Activated T-cell treated with anti-CD3 and anti-CD28 coated beads, Interleukin-2, amount 50 U/mL, for 1 hour (primary cell): ENCODE measurements around the gene ITPA.

Source experiments
- DNase-seq: peaks from one replicate; pipeline ENCODE4 v3.0.0-alpha.2; 2020

Gene ITPA

GRCh38 chr20:3248167-3248992 is 39.1 kb downstream of the ITPA start:
- no peak for DNase-seq

- no peak for DNase-seq
Measured at GRCh38 chr20:3248993-3249347, 39.7 kb downstream of the ITPA start.

- no peak for DNase-seq
Measured at GRCh38 chr20:3250091-3250504, 40.8 kb downstream of the ITPA start.

GRCh38 chr20:3251806-3252205 is 42.5 kb downstream of the ITPA start:
- no peak for DNase-seq

- no peak for DNase-seq
Measured at GRCh38 chr20:3255728-3256127, 46.4 kb downstream of the ITPA start.

- no peak for DNase-seq
Measured at GRCh38 chr20:3258429-3258828, 49.1 kb downstream of the ITPA start.

- no peak for DNase-seq
Measured at GRCh38 chr20:3262566-3262965, 53.3 kb downstream of the ITPA start.

GRCh38 chr20:3270051-3270450 is 60.8 kb downstream of the ITPA start:
- no peak for DNase-seq

- DNase-seq, result no peak
Measured at GRCh38 chr20:3273371-3273770, 64.1 kb downstream of the ITPA start.
